Measurements from ENCODE around the gene C14orf132. TPM values are rescaled to one million over a fixed set of nuclear protein-coding genes. Genes with fewer than 3 reads are reported as not detected.
A peak's percentile ranks its signal among the peaks of the same experiment; 100 is the strongest.

C14orf132 gene
- total RNA-seq, 4 donors from 2014 or later = 1.2 to 6.2 (median 4.5) TPM

DNA sequence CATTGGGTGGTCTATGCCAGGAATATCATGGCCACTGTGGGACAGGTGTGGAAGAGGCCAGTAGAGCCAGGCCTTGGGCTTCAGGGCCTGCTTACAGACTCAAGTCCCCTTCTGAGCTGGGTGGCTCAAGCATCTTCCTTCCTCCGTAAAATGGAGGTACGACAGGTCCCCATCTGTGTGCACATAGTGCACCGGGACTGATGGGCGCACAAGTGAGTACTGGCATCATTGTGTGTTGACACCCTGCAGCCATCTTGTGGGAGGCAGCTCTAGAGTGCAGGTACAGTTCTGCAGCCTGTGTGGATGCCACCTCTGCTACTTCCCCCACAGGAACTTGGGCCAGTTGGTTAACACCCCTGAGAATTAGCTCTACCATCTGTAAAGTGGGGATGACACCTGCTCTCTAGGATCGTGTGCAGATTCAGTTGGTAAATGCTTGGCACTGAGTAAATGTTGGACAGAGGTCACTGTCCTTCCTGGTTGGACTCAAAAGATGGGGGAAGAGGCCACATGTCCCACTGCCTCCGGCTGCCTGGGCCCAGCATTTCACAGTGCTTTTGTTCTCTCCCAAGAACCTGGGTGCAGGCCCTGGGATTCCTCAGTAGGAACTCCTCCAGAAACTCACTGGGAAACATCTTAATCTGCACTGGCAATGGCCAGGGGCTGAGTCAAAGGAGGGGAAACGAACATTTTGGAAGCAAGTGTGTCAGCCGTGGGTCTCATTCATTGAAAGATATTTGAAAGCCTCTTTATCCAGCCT, 70.6 kb downstream of the C14orf132 start:
- no peaks in the 10 kb centered on the region for H3K9me3 ChIP-seq
- no peak overlapping the region for H3K4me3 ChIP-seq
- DNase-seq = peak in 1 of 3 donors; percentile 24
- peaks cover 0 to 4% (median 0%) of the 10 kb centered on the region in 4 donors for H3K4me1 ChIP-seq
- TF ChIP-seq, protein P1, sequence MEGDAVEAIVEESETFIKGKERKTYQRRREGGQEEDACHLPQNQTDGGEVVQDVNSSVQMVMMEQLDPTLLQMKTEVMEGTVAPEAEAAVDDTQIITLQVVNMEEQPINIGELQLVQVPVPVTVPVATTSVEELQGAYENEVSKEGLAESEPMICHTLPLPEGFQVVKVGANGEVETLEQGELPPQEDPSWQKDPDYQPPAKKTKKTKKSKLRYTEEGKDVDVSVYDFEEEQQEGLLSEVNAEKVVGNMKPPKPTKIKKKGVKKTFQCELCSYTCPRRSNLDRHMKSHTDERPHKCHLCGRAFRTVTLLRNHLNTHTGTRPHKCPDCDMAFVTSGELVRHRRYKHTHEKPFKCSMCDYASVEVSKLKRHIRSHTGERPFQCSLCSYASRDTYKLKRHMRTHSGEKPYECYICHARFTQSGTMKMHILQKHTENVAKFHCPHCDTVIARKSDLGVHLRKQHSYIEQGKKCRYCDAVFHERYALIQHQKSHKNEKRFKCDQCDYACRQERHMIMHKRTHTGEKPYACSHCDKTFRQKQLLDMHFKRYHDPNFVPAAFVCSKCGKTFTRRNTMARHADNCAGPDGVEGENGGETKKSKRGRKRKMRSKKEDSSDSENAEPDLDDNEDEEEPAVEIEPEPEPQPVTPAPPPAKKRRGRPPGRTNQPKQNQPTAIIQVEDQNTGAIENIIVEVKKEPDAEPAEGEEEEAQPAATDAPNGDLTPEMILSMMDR (IDR thresholded peaks at IDR 0.05) = no peak
- no peak for TF ChIP-seq POLR2A (IDR thresholded peaks at IDR 0.05)
- H3K27me3 ChIP-seq = no peaks in the 10 kb centered on the region
- H3K36me3 ChIP-seq = no peaks in the 10 kb centered on the region
- H3K27ac ChIP-seq = no peak overlapping the region

DNA sequence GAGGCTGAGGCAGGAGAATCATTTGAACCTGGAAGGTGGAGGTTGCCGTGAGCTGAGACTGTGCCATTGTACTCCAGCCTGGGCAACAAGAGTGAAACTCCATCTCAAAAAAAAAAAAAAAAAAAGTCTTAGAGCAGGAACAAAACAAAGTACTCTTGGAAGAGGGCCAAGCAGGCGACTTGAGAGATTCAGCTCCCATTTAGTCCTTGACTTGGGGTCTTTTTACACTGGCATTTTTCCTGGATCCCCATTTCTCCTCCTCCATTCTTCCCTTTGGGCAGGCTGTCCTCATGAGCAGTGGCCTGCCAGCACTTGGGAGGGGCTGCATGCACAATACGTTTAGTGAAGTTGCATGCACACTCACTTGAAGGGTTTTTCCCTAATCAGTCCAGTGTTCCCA, 72.9 kb downstream of the C14orf132 start:
- H3K27ac ChIP-seq = no peak overlapping the region
- H3K9me3 ChIP-seq = no peaks in the 10 kb centered on the region
- peak in 1 of 3 donors; percentile 13 for DNase-seq
- no peak for TF ChIP-seq POLR2A (IDR thresholded peaks at IDR 0.05)
- TF ChIP-seq, protein P1 (IDR thresholded peaks at IDR 0.05) = no peak
- H3K4me3 ChIP-seq = no peak overlapping the region
- no peaks in the 10 kb centered on the region for H3K27me3 ChIP-seq
- no peaks in the 10 kb centered on the region for H3K4me1 ChIP-seq
- no peaks in the 10 kb centered on the region for H3K36me3 ChIP-seq

DNA sequence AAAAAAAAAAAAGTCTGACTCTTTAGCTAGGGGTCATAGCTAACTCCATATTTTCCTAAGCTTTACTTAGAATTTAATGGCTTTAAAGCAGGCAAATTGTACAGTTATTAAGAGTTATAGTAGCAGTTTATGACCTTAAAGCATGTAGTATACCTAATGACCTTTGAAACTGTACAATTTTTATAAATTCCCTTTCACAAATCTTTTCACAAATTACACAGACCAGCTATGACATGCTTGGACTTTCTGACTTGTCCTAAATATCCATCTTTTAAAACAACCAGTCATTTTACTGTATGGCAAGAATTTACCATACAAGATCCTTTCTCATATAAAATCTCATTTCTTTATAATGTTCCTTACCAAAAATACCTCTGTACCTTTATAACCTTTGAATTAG, 74.8 kb downstream of the C14orf132 start:
- no peak for DNase-seq
- Histone ChIP-seq H3K27me3 (no peaks in the 10 kb centered on the region), H3K4me3 (no peak overlapping the region), H3K36me3 (no peaks in the 10 kb centered on the region), H3K9me3 (no peaks in the 10 kb centered on the region), H3K4me1 (no peaks in the 10 kb centered on the region), H3K27ac (no peak overlapping the region)
- TF ChIP-seq, protein P1 (IDR thresholded peaks at IDR 0.05) = no peak
- TF ChIP-seq POLR2A (IDR thresholded peaks at IDR 0.05) = no peak

DNA sequence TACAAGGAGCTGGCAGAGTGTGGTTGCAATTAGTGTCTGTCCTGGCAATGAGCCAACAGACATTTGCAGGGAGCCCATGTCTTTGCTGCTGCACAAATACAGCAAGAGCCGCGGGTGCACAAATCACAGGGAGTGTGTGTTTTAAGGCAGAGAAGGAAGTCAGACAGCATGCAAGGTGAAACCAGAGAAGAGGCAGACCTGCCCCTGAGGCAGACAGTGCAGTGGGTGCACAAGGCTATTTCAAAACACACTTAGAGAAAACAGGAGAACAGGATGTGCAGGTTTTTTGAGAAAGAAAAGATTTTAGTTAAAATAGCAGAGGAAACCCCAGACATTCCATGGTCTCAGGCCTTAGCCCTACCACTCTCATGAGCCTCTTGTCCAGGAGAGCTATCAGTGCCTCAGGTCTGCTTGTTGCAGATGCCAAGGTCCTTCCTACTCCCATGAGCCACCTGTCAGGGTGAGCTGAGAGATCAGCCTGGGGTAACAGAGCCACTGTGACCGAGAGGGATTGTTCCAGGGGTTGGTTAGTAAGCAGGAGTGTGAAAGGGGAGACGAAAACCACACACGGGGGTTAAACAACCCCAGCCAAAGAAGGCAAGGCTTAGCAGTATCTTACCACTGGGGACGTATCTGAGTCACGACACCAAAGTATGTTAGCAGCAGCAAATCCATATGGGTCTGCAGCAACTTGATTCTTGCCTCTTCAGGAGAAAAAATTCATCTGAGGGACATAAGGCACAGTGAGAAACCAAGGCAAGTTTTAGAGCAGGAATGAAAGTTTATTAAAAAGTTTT, 78.1 kb downstream of the C14orf132 start:
- Histone ChIP-seq H3K9me3 (no peaks in the 10 kb centered on the region), H3K36me3 (no peaks in the 10 kb centered on the region), H3K27me3 (no peaks in the 10 kb centered on the region), H3K4me3 (no peak overlapping the region), H3K27ac (no peak overlapping the region), H3K4me1 (no peaks in the 10 kb centered on the region)
- no peak for TF ChIP-seq POLR2A (IDR thresholded peaks at IDR 0.05)
- TF ChIP-seq, protein P1 (IDR thresholded peaks at IDR 0.05) = no peak
- DNase-seq = peak in 1 of 3 donors; percentile 43

DNA sequence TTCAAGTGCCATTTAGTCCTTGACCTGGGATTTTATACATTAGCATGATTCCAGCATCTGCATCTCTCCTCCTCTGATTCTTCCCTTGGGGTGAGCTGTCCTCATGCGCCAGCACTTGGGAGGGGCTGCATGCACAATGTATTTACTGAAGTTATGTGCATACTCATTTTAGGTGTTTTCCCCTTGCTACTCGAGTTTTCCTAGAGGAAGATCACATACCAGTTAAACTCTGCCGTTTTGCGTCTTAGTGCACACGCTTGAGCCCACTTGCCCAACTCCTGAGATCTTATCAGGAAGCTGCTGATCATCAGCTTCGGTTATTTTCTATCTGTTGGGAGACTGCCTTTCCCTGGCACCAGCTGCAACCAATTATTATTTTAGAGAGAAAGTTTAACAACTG, 78.8 kb downstream of the C14orf132 start:
- TF ChIP-seq, protein P1 (IDR thresholded peaks at IDR 0.05) = no peak
- TF ChIP-seq POLR2A (IDR thresholded peaks at IDR 0.05) = no peak
- H3K9me3 ChIP-seq = no peaks in the 10 kb centered on the region

More for the DNA sequence above, 78.8 kb downstream of the C14orf132 start:
- Histone ChIP-seq H3K27ac (no peak overlapping the region), H3K36me3 (no peaks in the 10 kb centered on the region), H3K4me1 (no peaks in the 10 kb centered on the region), H3K4me3 (no peak overlapping the region), H3K27me3 (no peaks in the 10 kb centered on the region)
- DNase-seq = no peak

Measured in Peyer's patch (tissue), 4 donors.